Neuronal stem cell (in vitro differentiated cells): ENCODE results near the gene RANGAP1.
A peak's percentile ranks its signal among the peaks of the same experiment; 100 is the strongest.

ENCODE experiments used
- DNase-seq: peaks from one replicate; pipeline ENCODE4 v3.0.0-alpha.2; 2013; ENCODE audit warnings: low spot score
- H2AFZ ChIP-seq: one replicate; pipeline ENCODE4 v1.6.1; 2013; ENCODE audit warnings: mild to moderate bottlenecking, low read length, inconsistent platforms
- H2AK5ac ChIP-seq: 2 replicates; pipeline ENCODE4 v1.6.1; 2013; ENCODE audit warnings: low read depth, mild to moderate bottlenecking, inconsistent platforms, low read length, moderate library complexity, mixed read lengths
- H2BK120ac ChIP-seq: 2 replicates; pipeline ENCODE4 v1.6.1; 2013; ENCODE audit warnings: low read depth, mild to moderate bottlenecking, inconsistent platforms, low read length, moderate library complexity, mixed read lengths
- H2BK12ac ChIP-seq: one replicate; pipeline ENCODE4 v1.6.1; 2013; ENCODE audit warnings: low read length, inconsistent platforms
- H2BK15ac ChIP-seq: 2 replicates; pipeline ENCODE4 v1.6.1; 2013; ENCODE audit warnings: mild to moderate bottlenecking, low read length, inconsistent platforms, mixed read lengths
- H2BK5ac ChIP-seq: one replicate; pipeline ENCODE4 v1.6.1; 2013; ENCODE audit warnings: inconsistent platforms, mild to moderate bottlenecking, low read length, moderate library complexity
- H3K14ac ChIP-seq: one replicate; pipeline ENCODE4 v1.6.1; 2013; ENCODE audit warnings: low read length, inconsistent platforms
- H3K18ac ChIP-seq: 2 replicates; pipeline ENCODE4 v1.6.1; 2013; ENCODE audit warnings: low read length, inconsistent platforms
- H3K23ac ChIP-seq: 2 replicates; pipeline ENCODE4 v1.6.1; 2013; ENCODE audit warnings: low read depth, mild to moderate bottlenecking, mixed read lengths, low read length, inconsistent platforms; ENCODE audit not compliant: poor library complexity
- H3K27ac ChIP-seq: replicated peaks from 3 replicates; pipeline ENCODE4 v1.5.1; 2013; ENCODE audit warnings: low read length, inconsistent platforms
- H3K27me3 ChIP-seq, 3 experiments: 2 replicates each; pipeline ENCODE4 v1.6.1; 2013; ENCODE audit warnings: low read length in 3 of 3, mild to moderate bottlenecking in 2 of 3, inconsistent platforms in 1 of 3, low read depth in 1 of 3, mixed read lengths in 1 of 3, moderate library complexity in 1 of 3; ENCODE audit not compliant: control insufficient read depth in 3 of 3, insufficient read depth in 3 of 3
- H3K36me3 ChIP-seq, 2 donors: replicated peaks in 1 of 2; 2 replicates each; pipeline ENCODE4 v1.6.1; 2013; ENCODE audit warnings: low read length in 2 of 2; ENCODE audit not compliant: control insufficient read depth in 2 of 2, insufficient read depth in 2 of 2
- H3K4ac ChIP-seq: 2 replicates; pipeline ENCODE4 v1.6.1; 2013; ENCODE audit warnings: inconsistent platforms, mild to moderate bottlenecking, low read length, moderate library complexity
- H3K4me1 ChIP-seq, 2 donors: 1 replicate in 1 of 2; 2 replicates in 1 of 2; pipeline ENCODE4 v1.6.1; 2013; ENCODE audit warnings: low read length in 2 of 2, low read depth in 1 of 2; ENCODE audit not compliant: control insufficient read depth in 2 of 2, insufficient read depth in 1 of 2
- H3K4me2 ChIP-seq: one replicate; pipeline ENCODE4 v1.6.1; 2013; ENCODE audit warnings: mild to moderate bottlenecking, low read length, inconsistent platforms; ENCODE audit not compliant: insufficient read depth, poor library complexity, severe bottlenecking
- H3K4me3 ChIP-seq, 2 donors: 2 replicates each; pipeline ENCODE4 v1.5.1; 2013; ENCODE audit warnings: low read length in 2 of 2, mild to moderate bottlenecking in 2 of 2, inconsistent platforms in 1 of 2, moderate library complexity in 1 of 2
- H3K79me1 ChIP-seq: one replicate; pipeline ENCODE4 v1.6.1; 2013; ENCODE audit warnings: low read depth, mild to moderate bottlenecking, inconsistent platforms, low read length, moderate library complexity
- H3K9ac ChIP-seq: one replicate; pipeline ENCODE4 v1.6.1; 2013; ENCODE audit warnings: mild to moderate bottlenecking, low read depth, low read length, inconsistent platforms; ENCODE audit not compliant: poor library complexity
- H3K9me3 ChIP-seq, 2 donors: replicated peaks in 1 of 2; 2 replicates each; pipeline versions ENCODE3 to v1.6.1; 2013; ENCODE audit warnings: low read length in 2 of 2, mild to moderate bottlenecking in 2 of 2, inconsistent platforms in 1 of 2, low read depth in 1 of 2, mixed read lengths in 1 of 2, moderate library complexity in 1 of 2; ENCODE audit not compliant: control insufficient read depth in 2 of 2, insufficient read depth in 1 of 2
- H4K8ac ChIP-seq: one replicate; pipeline ENCODE4 v1.6.1; 2013; ENCODE audit warnings: low read depth, mild to moderate bottlenecking, inconsistent platforms, low read length, moderate library complexity
- H4K91ac ChIP-seq: one replicate; pipeline ENCODE4 v1.6.1; 2013; ENCODE audit warnings: low read length, low read depth, mild to moderate bottlenecking, inconsistent platforms; ENCODE audit not compliant: poor library complexity
- WGBS, 2 donors: extraction: QIAGEN DNeasy Blood & Tissue Kit; methylation state at CpG; one replicate each; pipeline ENCODE4 v1.1.7; 2013; ENCODE audit warnings: missing lambda C conversion rate in 2 of 2, mixed read lengths in 1 of 2; ENCODE audit not compliant: insufficient read length in 2 of 2, insufficient replicate concordance in 1 of 2; ENCODE audit errors: extremely low coverage in 2 of 2; 5-methylcytosine and 5-hydroxymethylcytosine counted together

RANGAP1 gene

GRCh38 chr22:41256254-41257253 is 29.4 kb downstream of the RANGAP1 start:
- H3K36me3 ChIP-seq, result peaks cover 67 to 95% of the 10 kb centered on the region in 2 donors
- no peak overlapping the region for H2AFZ ChIP-seq
- H3K27me3 ChIP-seq, result no peaks in the 10 kb centered on the region
- H3K27ac ChIP-seq, result no peak overlapping the region
- H3K9me3 ChIP-seq, result peaks cover 0 to 3% of the 10 kb centered on the region in 2 donors
- H2BK120ac ChIP-seq, result no peak overlapping the region
- no peak overlapping the region for H3K14ac ChIP-seq
- no CpG with 5 or more reads among the region's 20 CpGs for WGBS, 2 donors
- H4K8ac ChIP-seq, result no peak overlapping the region
- H3K23ac ChIP-seq, result no peak overlapping the region
- no peak overlapping the region for H3K4ac ChIP-seq
- H2BK5ac ChIP-seq, result no peak overlapping the region
- peaks cover 0 to 4% of the 10 kb centered on the region in 2 donors for H3K4me1 ChIP-seq
- H3K18ac ChIP-seq, result no peak overlapping the region
- no peak overlapping the region for H4K91ac ChIP-seq
- H3K9ac ChIP-seq, result no peak overlapping the region
- H3K4me3 ChIP-seq, result no peak overlapping the region
- H3K79me1 ChIP-seq, result peaks cover 11% of the 10 kb centered on the region
- no peak overlapping the region for H3K4me2 ChIP-seq
- no peak overlapping the region for H2AK5ac ChIP-seq
- H2BK15ac ChIP-seq, result no peak overlapping the region
- H2BK12ac ChIP-seq, result no peak overlapping the region
- no peak for DNase-seq

DNA sequence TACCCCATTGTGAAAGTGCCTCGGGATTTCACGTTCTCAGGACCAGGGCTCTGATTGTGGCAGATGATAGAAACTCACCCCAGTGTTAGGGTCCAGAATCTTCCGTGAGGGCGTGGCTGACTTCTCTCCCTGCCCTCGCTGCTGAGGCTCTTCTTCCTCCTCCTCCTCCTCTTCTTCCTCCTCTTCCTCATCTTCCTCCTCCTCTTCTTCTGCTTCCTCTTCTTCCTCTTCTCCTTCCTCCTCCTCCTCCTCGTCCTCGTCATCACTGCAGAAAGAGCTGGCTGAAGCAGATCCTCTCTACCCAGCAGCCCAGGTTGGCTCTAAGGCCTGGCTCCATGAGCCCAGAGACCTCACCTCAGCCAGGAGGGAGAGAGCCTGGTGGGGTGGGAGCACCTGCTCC is 31.8 kb downstream of the RANGAP1 start:
- Histone ChIP-seq H3K14ac (no peak overlapping the region), H3K79me1 (peaks cover 10% of the 10 kb centered on the region), H2BK12ac (no peak overlapping the region), H2BK15ac (no peak overlapping the region), H3K23ac (no peak overlapping the region), H3K27ac (no peak overlapping the region), H2BK120ac (no peak overlapping the region), H3K4ac (no peak overlapping the region), H3K4me2 (no peak overlapping the region), H3K4me3 (no peak overlapping the region), H4K8ac (no peak overlapping the region), H3K9me3 (peaks cover 0 to 3% of the 10 kb centered on the region in 2 donors), H2AK5ac (no peak overlapping the region), H3K36me3 (peaks cover 72 to 95% of the 10 kb centered on the region in 2 donors), H3K9ac (peak overlapping the region; percentile 21), H3K27me3 (no peaks in the 10 kb centered on the region), H4K91ac (no peak overlapping the region), H2BK5ac (no peak overlapping the region), H3K4me1 (peaks cover 0 to 4% of the 10 kb centered on the region in 2 donors), H3K18ac (no peak overlapping the region), H2AFZ (no peak overlapping the region)
- no peak for DNase-seq
- WGBS, 2 donors, result no CpG with 5 or more reads among the region's 7 CpGs

DNA sequence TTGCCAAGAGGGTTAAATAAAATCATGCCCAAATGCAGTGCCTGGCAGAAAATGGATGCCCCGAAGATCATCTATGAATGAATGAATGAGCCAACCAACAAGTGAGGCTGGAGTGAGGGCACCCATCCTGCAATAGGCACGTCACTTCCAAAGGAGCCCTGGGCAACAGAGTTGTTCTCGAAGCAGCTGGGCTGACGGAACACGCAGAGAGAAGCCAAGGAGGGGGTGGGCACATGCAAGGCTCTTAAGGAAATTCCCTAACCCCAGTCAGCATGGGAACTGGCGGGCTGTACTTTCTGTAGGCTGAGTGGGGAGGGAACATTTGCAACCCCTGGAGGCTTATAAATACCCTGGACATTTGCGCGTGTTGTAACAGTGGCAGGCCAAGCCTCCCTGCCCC is 33.6 kb downstream of the RANGAP1 start:
- no peak overlapping the region for H2BK12ac ChIP-seq
- peaks cover 11% of the 10 kb centered on the region for H3K79me1 ChIP-seq
- H3K9me3 ChIP-seq, result no peaks in the 10 kb centered on the region
- peak overlapping the region; percentile 44 for H3K9ac ChIP-seq
- H3K4me2 ChIP-seq, result no peak overlapping the region
- H2BK5ac ChIP-seq, result peak overlapping the region; percentile 39
- H4K8ac ChIP-seq, result no peak overlapping the region
- no peak overlapping the region for H2AFZ ChIP-seq
- no peak overlapping the region for H3K23ac ChIP-seq
- no peak overlapping the region for H3K14ac ChIP-seq
- no peak overlapping the region for H2BK120ac ChIP-seq
- no peak overlapping the region for H2AK5ac ChIP-seq
- H3K18ac ChIP-seq, result no peak overlapping the region
- H4K91ac ChIP-seq, result no peak overlapping the region
- no peak for DNase-seq
- H3K4ac ChIP-seq, result no peak overlapping the region
- H3K36me3 ChIP-seq, result peaks cover 76 to 96% of the 10 kb centered on the region in 2 donors
- no CpG with 5 or more reads among the region's 8 CpGs for WGBS, 2 donors
- no peak overlapping the region for H3K27ac ChIP-seq
- H3K27me3 ChIP-seq, result no peaks in the 10 kb centered on the region
- peaks cover 0 to 2% of the 10 kb centered on the region in 2 donors for H3K4me1 ChIP-seq
- no peak overlapping the region for H2BK15ac ChIP-seq
- H3K4me3 ChIP-seq, result no peak overlapping the region

DNA sequence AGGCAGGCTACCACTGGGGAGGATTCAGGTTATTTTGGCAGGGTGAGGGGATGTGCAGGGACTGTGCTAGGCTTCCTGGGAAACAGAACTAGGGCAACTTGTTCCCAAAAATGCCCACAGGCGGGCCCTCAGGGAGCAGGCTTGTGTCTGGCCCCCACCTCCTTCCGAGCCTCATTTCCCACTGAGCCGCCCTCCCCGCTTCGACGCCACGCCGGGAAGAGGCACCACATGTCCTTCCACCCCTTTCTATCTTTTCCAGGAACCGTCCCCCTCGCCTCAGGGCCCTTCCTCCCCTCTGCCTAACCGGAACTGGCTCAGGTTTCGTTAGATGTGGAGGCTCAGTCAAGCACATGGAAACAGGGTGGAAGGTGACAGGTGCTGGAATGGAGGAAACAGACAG is 35.9 kb downstream of the RANGAP1 start:
- Histone ChIP-seq H3K9ac (no peak overlapping the region), H3K14ac (no peak overlapping the region), H3K4me2 (no peak overlapping the region), H3K4ac (no peak overlapping the region), H2AFZ (no peak overlapping the region), H3K18ac (no peak overlapping the region), H2BK5ac (no peak overlapping the region), H2BK120ac (no peak overlapping the region), H4K91ac (peak overlapping the region; percentile 43), H3K79me1 (peaks cover 11% of the 10 kb centered on the region), H2BK15ac (no peak overlapping the region), H3K23ac (no peak overlapping the region), H3K27me3 (no peaks in the 10 kb centered on the region), H3K9me3 (no peaks in the 10 kb centered on the region), H3K27ac (no peak overlapping the region), H2BK12ac (no peak overlapping the region), H4K8ac (no peak overlapping the region), H2AK5ac (no peak overlapping the region), H3K4me3 (no peak overlapping the region), H3K36me3 (peaks cover 73 to 93% of the 10 kb centered on the region in 2 donors), H3K4me1 (no peaks in the 10 kb centered on the region)
- WGBS, 2 donors, result no CpG with 5 or more reads among the region's 12 CpGs
- no peak for DNase-seq
